GM18873 (cell line): Measurements from ENCODE around the gene TMEM252.

Experiments used
- ATAC-seq: cut with Tn5 transposase; IDR thresholded peaks from one replicate; pipeline ENCODE4 v1.9.1; 2021; ENCODE audit warnings: mild to moderate bottlenecking, moderate library complexity, moderate number of reproducible peaks; ENCODE audit not compliant: unreplicated experiment, low FRiP score

Gene TMEM252

GRCh38 chr9:68545033-68545705, 4.5 kb upstream of the TMEM252 start:
- no peak for ATAC-seq

DNA sequence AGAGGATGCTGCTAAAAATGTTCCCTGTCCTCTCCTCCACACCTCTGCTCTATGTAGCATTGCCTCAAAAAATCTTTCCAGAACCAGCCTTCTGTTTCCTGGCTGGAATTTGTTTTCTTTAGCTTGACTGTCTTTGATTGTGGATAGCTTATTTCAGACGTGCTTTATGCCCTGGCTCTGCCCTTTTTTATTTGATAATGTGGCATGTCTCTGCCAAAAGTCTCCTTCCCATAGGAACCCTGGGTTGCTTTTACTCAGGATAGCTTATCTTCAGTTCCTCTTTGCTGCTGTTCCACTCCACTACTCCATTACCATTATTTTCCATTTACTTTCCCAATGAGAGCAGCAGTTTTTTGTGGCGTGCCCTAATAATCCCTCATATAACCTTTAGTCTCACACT, 885 bp upstream of the TMEM252 start:
- ATAC-seq: no peak

- ATAC-seq: no peak
Observed at GRCh38 chr9:68538200-68538599, 2.5 kb downstream of the TMEM252 start.

DNA sequence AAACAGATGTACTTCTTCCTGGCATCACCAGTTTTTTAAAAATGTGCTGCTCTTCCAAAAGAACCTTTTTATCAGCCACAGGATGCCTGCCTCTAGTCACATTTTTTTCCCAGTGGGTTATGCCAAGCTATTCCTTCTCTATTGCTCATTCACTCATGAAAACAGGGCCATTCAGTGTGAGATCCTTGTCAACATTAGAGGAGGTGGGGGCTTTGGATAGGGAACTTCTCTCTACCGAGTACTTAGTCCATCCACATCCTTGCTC, 3.1 kb downstream of the TMEM252 start:
- ATAC-seq: no peak

DNA sequence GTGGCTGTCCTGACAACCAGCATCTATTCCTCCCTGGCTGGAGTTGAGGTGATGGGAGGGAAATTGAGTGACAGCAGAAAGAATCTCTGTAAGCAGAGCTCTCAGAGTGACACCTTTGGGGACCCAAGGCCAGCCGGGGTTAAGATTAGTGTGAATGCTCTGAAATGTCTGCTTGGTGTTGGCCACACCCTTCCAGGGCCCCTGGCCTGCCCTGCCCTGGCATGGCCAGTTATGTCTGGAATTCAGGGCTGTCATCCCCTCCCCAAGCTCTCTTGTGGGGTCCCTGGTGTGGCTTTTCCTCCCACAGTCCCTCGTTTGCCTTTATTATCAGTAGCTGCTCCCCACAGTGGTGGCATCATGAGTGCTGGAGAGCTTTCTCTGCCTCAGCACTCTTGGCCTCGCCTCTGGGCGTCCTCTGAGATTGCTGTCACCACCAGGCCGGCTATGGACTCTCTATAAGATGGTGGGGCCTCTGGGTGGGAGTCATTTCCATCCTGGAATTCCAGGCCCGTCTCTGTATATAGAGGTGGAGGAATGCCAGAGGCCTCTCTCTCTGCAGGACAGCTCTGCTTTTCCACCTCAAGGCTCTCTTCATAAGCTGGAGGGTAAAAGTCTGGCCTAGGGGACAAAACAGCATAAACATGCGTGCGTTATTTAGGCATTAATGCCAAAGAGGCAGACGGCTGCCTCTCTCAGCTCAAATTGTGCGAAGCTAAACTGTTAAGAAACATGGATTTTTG, 3.6 kb downstream of the TMEM252 start:
- no peak for ATAC-seq

DNA sequence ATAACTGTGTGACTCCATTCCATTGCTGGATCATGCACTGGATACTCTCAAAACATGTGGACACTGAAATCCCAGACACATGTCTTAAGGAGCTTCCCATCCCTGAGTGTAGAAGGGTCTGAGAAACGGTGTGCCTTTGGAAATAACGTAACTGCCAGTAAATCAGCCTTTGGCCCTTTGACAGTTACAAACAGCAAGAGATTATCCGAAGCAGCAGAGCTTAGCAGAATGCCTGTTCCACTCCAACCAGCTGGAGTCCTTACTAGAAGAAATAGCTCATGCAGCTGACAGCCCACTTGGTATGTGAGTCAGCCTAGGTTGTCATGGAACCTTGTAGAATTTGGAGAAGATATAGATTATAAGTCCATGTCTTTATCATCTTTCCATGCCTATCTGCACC, 7.0 kb downstream of the TMEM252 start:
- no peak for ATAC-seq

- ATAC-seq: no peak
Observed at GRCh38 chr9:68532131-68532530, 8.6 kb downstream of the TMEM252 start.

DNA sequence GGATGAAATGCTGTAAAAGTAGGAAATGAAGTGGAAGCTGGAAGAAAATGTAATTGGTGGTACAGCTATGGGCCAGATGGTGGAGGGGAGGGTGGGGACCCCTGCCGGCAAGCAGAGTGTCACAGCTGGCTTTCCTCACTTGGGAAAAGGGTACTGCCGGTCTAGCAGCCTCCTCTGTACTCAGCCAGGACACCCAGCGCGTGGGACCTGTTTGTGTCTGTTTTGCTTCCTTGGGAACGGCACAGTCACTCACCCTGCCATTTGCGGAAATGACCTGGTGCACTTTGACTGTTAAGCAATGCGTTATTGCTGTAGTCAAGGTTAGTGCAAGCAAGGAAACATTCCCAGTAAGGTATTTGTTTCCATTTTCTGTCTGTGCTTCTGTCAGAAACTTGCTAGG, 10.1 kb downstream of the TMEM252 start:
- no peak for ATAC-seq

GRCh38 chr9:68523367-68523936, 17.2 kb downstream of the TMEM252 start:
- ATAC-seq: no peak

- no peak for ATAC-seq
Observed at GRCh38 chr9:68522954-68523353, 17.7 kb downstream of the TMEM252 start.

DNA sequence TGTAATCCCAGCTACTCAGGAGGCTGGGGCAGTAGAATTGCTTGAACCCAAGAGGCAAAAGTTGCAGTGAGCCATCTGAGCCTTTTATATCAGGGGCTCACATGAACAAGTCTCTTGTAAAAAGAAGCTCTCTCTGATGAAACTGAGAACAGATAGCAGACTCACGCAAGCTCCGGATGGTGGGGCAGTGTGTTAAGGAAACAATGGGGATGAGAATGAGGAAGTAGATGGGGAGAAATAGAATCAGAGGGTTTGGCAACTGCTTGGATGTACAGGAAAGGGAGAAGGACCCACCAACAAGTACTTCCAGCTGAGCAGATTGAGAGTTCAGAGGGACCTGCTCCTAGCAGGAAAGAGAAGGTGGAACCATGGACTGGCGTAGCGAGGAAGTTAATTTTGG, 18.6 kb downstream of the TMEM252 start:
- no peak for ATAC-seq

- ATAC-seq: no peak
Observed at GRCh38 chr9:68515326-68516017, 25.2 kb downstream of the TMEM252 start.

DNA sequence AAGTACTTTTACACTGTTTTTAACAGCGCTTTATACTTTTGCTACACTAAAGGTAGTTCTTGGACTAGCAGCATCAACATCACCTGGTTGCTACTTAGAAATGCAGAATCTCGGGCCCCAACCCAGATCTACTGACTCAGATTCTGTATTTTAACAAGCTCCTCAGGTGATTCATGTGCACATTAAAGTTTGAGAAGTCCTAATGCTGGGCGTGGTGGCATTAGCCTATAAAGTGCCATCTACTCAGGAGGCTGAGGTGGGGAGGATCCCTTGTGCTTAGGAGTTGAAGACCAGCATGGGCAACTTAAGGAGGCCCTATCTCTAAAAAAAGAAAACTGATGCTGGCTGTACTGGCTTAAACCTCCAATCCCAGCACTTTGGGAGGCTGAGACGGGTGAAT, 26.7 kb downstream of the TMEM252 start:
- no peak for ATAC-seq

DNA sequence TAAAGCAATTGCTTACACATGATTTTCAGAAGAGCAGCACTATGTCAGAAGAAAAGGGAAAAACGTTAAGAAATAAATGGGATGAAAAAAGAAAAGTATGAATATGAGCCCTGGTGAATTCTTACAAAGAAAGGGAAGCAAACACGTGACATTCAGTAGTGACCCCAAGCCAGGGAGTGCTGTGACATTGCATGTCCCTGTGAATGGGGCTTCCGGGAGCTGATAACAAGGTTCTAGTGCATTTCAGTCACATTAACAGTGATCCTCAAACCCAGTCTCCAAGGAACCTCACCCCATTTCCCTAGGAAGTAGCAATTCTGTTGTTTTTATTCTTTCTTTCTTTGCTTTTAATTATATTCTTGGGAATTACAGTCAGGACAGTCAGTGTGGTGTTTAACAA, 27.3 kb downstream of the TMEM252 start:
- ATAC-seq: no peak

DNA sequence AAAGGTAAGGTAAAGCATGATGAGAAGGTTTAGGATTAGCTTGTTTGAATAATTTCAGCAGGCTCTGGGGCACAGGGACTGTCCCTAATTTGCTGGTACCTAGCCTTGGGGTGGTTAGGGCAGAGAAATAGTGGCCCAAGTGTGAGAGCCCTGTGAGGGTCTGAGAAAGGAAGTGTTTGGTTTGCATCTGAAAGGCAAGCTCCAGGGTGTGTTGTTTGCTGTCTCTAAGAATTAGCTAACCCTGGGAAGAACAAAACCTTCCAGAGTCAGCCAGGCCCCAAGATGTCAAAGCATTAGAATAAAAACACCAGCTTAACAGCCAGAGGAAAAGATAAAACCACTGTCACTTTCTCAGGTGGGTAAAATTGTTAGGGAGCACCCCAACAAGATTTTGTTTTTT, 31.0 kb downstream of the TMEM252 start:
- no peak for ATAC-seq

DNA sequence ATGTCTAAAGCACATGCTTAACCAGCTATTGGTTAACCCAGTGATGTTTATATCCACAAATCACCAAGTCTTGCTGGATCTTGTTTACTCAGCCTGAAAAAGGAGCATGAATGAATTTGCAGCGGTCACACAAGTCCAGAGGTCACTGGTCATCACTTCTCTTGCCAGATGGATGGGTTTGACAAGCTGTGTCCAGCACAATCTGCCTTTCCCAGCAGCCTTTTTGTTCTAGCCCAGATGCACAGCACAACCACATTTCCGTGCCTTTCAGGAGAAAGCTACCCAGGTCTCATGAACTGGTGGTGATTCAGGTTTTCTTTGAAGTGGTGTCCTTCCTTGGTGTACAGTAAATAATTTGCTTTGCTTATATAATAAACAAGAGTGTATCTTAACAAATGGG, 32.1 kb downstream of the TMEM252 start:
- ATAC-seq: no peak

GRCh38 chr9:68507806-68508145, 32.9 kb downstream of the TMEM252 start:
- no peak for ATAC-seq

GRCh38 chr9:68507130-68507805, 33.4 kb downstream of the TMEM252 start:
- ATAC-seq: no peak

GRCh38 chr9:68506551-68506950, 34.1 kb downstream of the TMEM252 start:
- ATAC-seq: no peak

GRCh38 chr9:68505681-68506409, 34.8 kb downstream of the TMEM252 start:
- peak; percentile 44 for ATAC-seq
